Measurements from ENCODE around the gene CBLB.

GRCh38 chr3:105785803-105786202 is 83.0 kb downstream of the CBLB start:
- TF ChIP-seq CTCF (IDR thresholded peaks at IDR 0.05) (no peak), POLR2A (IDR thresholded peaks at IDR 0.05) (no peak)

Data from adrenal gland (tissue), 5 donors.